RKO (cell line): ENCODE data around the gene NQO1.

Experiments used
- DNase-seq: peaks from one replicate; pipeline ENCODE4 v3.0.0-alpha.2; 2016; ENCODE audit warnings: low spot score

The NQO1 gene

GRCh38 chr16:69706256-69706974 is 19.9 kb downstream of the NQO1 start:
- no peak for DNase-seq

- DNase-seq = no peak
Observed at GRCh38 chr16:69703638-69704037, 22.7 kb downstream of the NQO1 start.

- no peak for DNase-seq
Observed at GRCh38 chr16:69701866-69702265, 24.5 kb downstream of the NQO1 start.

GRCh38 chr16:69701452-69701851 is 24.9 kb downstream of the NQO1 start:
- DNase-seq = no peak

- DNase-seq = no peak
Observed at GRCh38 chr16:69699915-69700314, 26.4 kb downstream of the NQO1 start.

- DNase-seq = no peak
Observed at GRCh38 chr16:69698404-69698803, 28.0 kb downstream of the NQO1 start.

- DNase-seq = no peak
Observed at GRCh38 chr16:69693916-69694315, 32.4 kb downstream of the NQO1 start.

GRCh38 chr16:69691980-69692911 is 34.1 kb downstream of the NQO1 start:
- DNase-seq = peak; percentile 22

GRCh38 chr16:69688589-69688988 is 37.8 kb downstream of the NQO1 start:
- no peak for DNase-seq

GRCh38 chr16:69680358-69680757 is 46.0 kb downstream of the NQO1 start:
- no peak for DNase-seq

- DNase-seq = no peak
Observed at GRCh38 chr16:69672998-69673713, 53.2 kb downstream of the NQO1 start.

GRCh38 chr16:69672315-69672997 is 53.9 kb downstream of the NQO1 start:
- DNase-seq = no peak

GRCh38 chr16:69669577-69669976 is 56.8 kb downstream of the NQO1 start:
- no peak for DNase-seq

- no peak for DNase-seq
Observed at GRCh38 chr16:69663846-69664245, 62.5 kb downstream of the NQO1 start.

GRCh38 chr16:69662901-69663300 is 63.5 kb downstream of the NQO1 start:
- no peak for DNase-seq

GRCh38 chr16:69660166-69660565 is 66.2 kb downstream of the NQO1 start:
- no peak for DNase-seq
